MM.1S (cell line): Measurements from ENCODE around the gene LDLRAP1.
A peak's percentile ranks its signal among the peaks of the same experiment; 100 is the strongest.

Experiments used
- DNase-seq: peaks from one replicate; pipeline ENCODE4 v3.0.0-alpha.2; 2015
- H2AFZ ChIP-seq: fragments of 300-600 bp; sonication (generic); 2 replicates; pipeline ENCODE4 v1.6.0; 2016; ENCODE audit warnings: antibody characterized with exemption, low read length
- H3F3A ChIP-seq: fragments of 300-600 bp; sonication (generic); 2 replicates; pipeline ENCODE4 v1.6.1; 2016; ENCODE audit warnings: mild to moderate bottlenecking, antibody characterized with exemption, low read length, moderate library complexity, mixed read lengths; ENCODE audit not compliant: insufficient read depth
- H3K27ac ChIP-seq: fragments of 300-600 bp; sonication (generic); 2 replicates; pipeline ENCODE4 v1.5.1; 2016; ENCODE audit warnings: mild to moderate bottlenecking, low read length
- H3K27me3 ChIP-seq: fragments of 300-600 bp; sonication (generic); replicated peaks from 2 replicates; pipeline ENCODE4 v1.6.0; 2016; ENCODE audit warnings: low read length; ENCODE audit not compliant: insufficient read depth
- H3K36me3 ChIP-seq: fragments of 300-600 bp; sonication (generic); replicated peaks from 2 replicates; pipeline ENCODE4 v1.6.1; 2016; ENCODE audit warnings: mild to moderate bottlenecking, low read length, mixed read lengths; ENCODE audit not compliant: insufficient read depth
- H3K4me1 ChIP-seq: fragments of 300-600 bp; sonication (generic); 2 replicates; pipeline ENCODE4 v1.6.1; 2016; ENCODE audit warnings: low read length, mixed read lengths
- H3K4me2 ChIP-seq: fragments of 300-600 bp; sonication (generic); 2 replicates; pipeline ENCODE4 v1.6.0; 2016; ENCODE audit warnings: low read depth, low read length
- H3K4me3 ChIP-seq: fragments of 300-600 bp; sonication (generic); 2 replicates; pipeline ENCODE4 v1.5.1; 2016; ENCODE audit warnings: low read length, mixed read lengths
- H3K79me2 ChIP-seq: fragments of 300-600 bp; sonication (generic); 2 replicates; pipeline ENCODE4 v1.6.1; 2016; ENCODE audit warnings: mixed run types, low read length, mixed read lengths
- H3K9ac ChIP-seq: fragments of 300-600 bp; sonication (generic); 2 replicates; pipeline ENCODE4 v1.6.1; 2016; ENCODE audit warnings: low read length, mixed read lengths
- H3K9me2 ChIP-seq: fragments of 300-600 bp; sonication (generic); replicated peaks from 2 replicates; pipeline ENCODE4 v1.6.1; 2016; ENCODE audit warnings: mild to moderate bottlenecking, low read length, mixed read lengths; ENCODE audit not compliant: insufficient read depth
- H3K9me3 ChIP-seq: fragments of 300-600 bp; sonication (generic); replicated peaks from 2 replicates; pipeline ENCODE4 v1.6.1; 2016; ENCODE audit warnings: mild to moderate bottlenecking, low read length, mixed read lengths; ENCODE audit not compliant: insufficient read depth
- H4K20me1 ChIP-seq: fragments of 300-600 bp; sonication (generic); 2 replicates; pipeline ENCODE4 v1.6.1; 2016; ENCODE audit warnings: mild to moderate bottlenecking, low read length, moderate library complexity, mixed read lengths; ENCODE audit not compliant: insufficient read depth
- CTCF ChIP-seq: fragments of 300-600 bp; sonication (generic); IDR thresholded peaks from 2 replicates; pipeline ENCODE4 v1.5.1; 2016; ENCODE audit warnings: antibody characterized with exemption, low read length, mixed read lengths
- EZH2 ChIP-seq: fragments of 300-600 bp; sonication (generic); optimal IDR thresholded peaks from 2 replicates; pipeline ENCODE3; 2017; ENCODE audit warnings: low read depth, mild to moderate bottlenecking, antibody characterized with exemption, low read length, mixed read lengths
- EZH2phosphoT487 ChIP-seq: fragments of 300-600 bp; sonication (generic); IDR thresholded peaks from 2 replicates; pipeline ENCODE4 v1.6.1; 2018; ENCODE audit warnings: antibody characterized with exemption, low read length

The LDLRAP1 gene

GRCh38 chr1:25544243-25544764 lies 898 bp downstream of the LDLRAP1 start:
- Histone ChIP-seq H3K9ac (peak overlapping the region; percentile 89), H3K27ac (peak overlapping the region; percentile 39; the same call in 1 of the 2 replicates), H3K4me3 (peak overlapping the region; percentile 91), H3K79me2 (peaks cover 43% of the 10 kb centered on the region), H3K27me3 (no peaks in the 10 kb centered on the region), H3K4me2 (peak overlapping the region; percentile 98), H3K9me3 (no peaks in the 10 kb centered on the region), H3F3A (peaks cover 20% of the 10 kb centered on the region), H4K20me1 (no peaks in the 10 kb centered on the region), H3K4me1 (peaks cover 44% of the 10 kb centered on the region), H3K9me2 (no peaks in the 10 kb centered on the region), H2AFZ (peak overlapping the region; percentile 22; the same call in 1 of the 2 replicates), H3K36me3 (no peaks in the 10 kb centered on the region)
- no peak for TF ChIP-seq EZH2
- TF ChIP-seq CTCF = no peak
- no peak for TF ChIP-seq EZH2phosphoT487
- DNase-seq = peak; percentile 49

GRCh38 chr1:25544819-25545218 lies 1.4 kb downstream of the LDLRAP1 start:
- peak overlapping the region; percentile 98 for H3K4me2 ChIP-seq
- DNase-seq = no peak
- peaks cover 43% of the 10 kb centered on the region for H3K79me2 ChIP-seq
- H3K27ac ChIP-seq = peak overlapping the region; percentile 39; the same call in 1 of the 2 replicates
- TF ChIP-seq EZH2phosphoT487 = no peak
- TF ChIP-seq EZH2 = no peak
- no peak for TF ChIP-seq CTCF
- no peak overlapping the region for H2AFZ ChIP-seq
- H3K36me3 ChIP-seq = no peaks in the 10 kb centered on the region
- peaks cover 45% of the 10 kb centered on the region for H3K4me1 ChIP-seq
- no peaks in the 10 kb centered on the region for H3K27me3 ChIP-seq
- peak overlapping the region; percentile 89 for H3K9ac ChIP-seq
- H4K20me1 ChIP-seq = no peaks in the 10 kb centered on the region
- H3K9me2 ChIP-seq = no peaks in the 10 kb centered on the region
- peak overlapping the region; percentile 91 for H3K4me3 ChIP-seq
- no peaks in the 10 kb centered on the region for H3K9me3 ChIP-seq
- peaks cover 23% of the 10 kb centered on the region for H3F3A ChIP-seq

GRCh38 chr1:25545767-25546166 lies 2.4 kb downstream of the LDLRAP1 start:
- Histone ChIP-seq H3K4me2 (peak overlapping the region; percentile 98), H3K27ac (peak overlapping the region; percentile 39; the same call in 1 of the 2 replicates), H4K20me1 (no peaks in the 10 kb centered on the region), H3K79me2 (peaks cover 53% of the 10 kb centered on the region), H3F3A (peaks cover 29% of the 10 kb centered on the region), H3K9ac (peak overlapping the region; percentile 89; the same call in 1 of the 2 replicates), H3K4me3 (peak overlapping the region; percentile 91), H3K36me3 (no peaks in the 10 kb centered on the region), H3K27me3 (no peaks in the 10 kb centered on the region), H3K9me2 (no peaks in the 10 kb centered on the region), H3K9me3 (no peaks in the 10 kb centered on the region), H3K4me1 (peaks cover 54% of the 10 kb centered on the region), H2AFZ (no peak overlapping the region)
- TF ChIP-seq EZH2 (no peak), EZH2phosphoT487 (no peak), CTCF (no peak)
- no peak for DNase-seq
